HG03103 (cell line): Measurements from ENCODE around the gene PHACTR1.

Experiments used
- ATAC-seq: cut with Tn5 transposase; IDR thresholded peaks from one replicate; pipeline ENCODE4 v1.9.1; 2021; ENCODE audit warnings: low read depth; ENCODE audit not compliant: unreplicated experiment

PHACTR1 gene

DNA sequence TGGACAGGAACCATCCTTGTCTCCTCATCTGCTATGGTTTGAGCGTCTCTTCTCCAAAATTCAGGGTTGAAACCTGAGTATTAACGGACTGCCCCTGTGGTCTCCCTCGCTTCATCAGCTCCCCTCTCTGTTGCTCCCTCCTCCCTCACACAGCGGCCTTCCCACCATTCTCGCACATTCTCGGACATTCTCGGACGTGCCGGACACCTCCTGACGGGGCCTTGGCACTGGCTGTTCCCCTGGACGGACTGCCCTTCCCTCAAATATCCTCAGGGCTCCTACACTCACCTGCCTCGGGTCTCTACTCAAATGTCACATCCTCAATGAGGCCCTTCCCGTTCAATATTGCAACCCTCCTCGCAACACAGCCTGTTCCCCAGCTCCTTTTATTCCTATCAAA lies 496.0 kb downstream of the PHACTR1 start:
- no peak for ATAC-seq

DNA sequence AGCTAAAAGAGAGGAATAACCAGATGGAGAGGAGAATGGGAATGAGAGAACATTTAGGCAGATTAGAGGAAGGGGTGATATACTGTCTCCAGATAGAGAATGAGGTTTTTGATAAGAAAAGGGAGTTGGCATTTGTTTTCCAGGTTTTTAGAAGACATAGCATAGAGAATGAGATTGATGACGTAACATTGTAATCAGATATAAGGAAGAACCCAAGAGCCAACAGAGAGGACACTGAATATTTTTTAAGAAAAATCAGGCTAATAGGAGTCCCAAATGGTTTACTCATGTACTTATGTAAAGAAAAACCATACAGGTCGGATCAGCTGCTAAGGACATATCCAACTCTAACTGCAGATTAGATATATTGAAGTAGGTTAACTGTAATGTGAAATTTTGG lies 498.8 kb downstream of the PHACTR1 start:
- ATAC-seq, result no peak

DNA sequence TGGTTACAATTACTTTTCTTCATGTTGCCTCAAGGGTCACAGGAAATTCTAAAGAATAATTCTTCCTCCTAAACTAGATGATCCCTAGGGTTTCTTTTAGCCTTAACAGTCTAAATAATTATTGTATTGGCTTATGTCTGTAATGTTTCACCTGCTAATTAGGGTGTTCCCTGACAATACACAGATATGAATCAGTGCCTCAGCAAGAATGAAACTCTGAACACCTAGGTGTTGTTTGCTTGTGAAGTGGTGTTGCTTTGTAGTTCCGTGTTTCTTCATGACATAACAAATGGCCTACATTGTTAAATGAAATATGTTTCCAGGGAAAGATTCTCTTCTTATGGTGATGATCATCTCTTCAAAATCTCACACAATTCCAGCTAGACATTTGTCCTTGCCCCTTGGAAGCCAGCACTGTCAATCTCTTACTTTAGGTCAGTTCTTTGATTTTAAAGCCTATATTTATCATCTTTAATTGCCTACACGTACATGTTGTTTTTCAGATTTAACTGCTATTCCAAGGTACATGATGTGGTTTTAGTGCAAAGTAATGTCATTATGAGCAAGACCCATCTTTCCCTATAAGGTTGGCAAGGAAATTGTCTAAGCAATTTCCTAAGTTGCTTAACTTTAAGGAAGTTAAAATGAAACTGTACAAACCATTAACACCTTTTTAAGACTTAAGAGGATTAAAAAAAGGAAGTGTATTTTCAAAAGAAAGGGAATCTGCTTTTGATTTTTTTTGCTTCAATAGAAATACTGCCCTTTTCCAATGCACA lies 499.9 kb downstream of the PHACTR1 start:
- no peak for ATAC-seq

DNA sequence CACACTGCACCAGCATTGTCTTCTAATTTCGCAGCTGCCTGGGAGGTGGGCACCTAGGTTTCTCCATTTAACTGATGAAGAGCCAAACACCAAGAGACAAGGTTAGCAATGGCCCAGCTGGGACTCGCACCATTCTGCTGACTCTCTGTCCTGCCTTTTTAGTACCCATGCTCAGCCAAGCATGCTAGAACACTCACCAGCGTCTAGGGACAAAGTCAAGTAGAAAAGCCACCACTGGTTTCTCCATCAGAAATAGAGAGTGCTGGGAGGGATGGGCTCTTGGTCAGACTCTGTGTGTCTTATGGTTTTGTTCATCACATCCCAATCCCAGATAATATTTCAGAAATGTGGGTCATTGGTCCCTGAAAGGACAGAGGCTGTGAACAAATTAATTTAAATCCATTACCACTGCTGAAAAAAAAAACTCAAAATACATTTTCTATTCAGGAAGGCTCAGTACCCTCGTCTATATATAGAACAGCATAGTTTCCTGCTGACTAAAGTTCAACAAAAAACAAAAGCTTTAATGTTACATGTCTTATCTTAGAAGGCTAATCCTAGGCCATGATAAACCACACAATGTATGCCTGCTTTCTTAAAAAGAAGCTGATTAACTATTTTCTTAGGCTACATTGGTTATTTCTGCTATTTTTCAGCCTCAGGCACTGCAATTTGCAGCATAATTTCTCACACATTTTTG lies 500.8 kb downstream of the PHACTR1 start:
- ATAC-seq, result no peak

DNA sequence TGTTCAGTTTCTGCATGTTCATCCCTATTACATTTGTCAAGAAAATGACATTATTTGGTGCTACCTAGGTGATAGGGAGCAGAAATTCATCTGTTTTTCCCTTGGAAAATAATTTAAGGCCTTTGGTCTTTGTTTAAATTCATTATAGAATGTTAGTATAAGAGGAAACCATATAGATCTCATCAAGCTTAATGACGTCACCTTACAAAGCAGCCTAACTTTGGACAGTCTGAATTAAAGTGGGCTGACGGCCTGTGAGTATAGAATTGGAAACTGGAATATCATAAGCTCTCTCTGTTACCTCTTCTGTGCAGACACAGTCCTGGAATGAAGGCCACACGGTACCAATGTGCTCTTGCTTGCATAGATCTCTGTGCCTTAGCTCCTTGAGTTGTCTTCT lies 503.7 kb downstream of the PHACTR1 start:
- ATAC-seq, result no peak

DNA sequence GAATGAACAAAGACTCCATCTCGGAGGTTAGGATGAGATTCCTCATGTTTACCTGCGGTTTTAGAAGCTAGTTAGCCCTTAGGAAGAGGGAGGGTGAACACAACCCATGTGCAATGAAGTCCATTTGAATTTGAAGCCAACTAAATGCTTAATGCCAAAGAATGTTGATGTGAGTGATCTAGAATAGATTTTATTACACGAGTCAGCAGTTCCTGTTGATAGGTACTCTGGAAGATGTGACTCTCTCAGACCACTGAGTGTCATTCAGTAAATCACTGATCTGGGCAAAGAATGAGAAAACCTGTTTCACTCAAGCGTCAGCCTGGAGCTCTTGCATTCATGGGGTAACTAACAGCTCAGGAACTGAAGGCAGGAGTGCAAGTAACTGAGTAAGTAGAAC lies 505.5 kb downstream of the PHACTR1 start:
- ATAC-seq, result no peak

DNA sequence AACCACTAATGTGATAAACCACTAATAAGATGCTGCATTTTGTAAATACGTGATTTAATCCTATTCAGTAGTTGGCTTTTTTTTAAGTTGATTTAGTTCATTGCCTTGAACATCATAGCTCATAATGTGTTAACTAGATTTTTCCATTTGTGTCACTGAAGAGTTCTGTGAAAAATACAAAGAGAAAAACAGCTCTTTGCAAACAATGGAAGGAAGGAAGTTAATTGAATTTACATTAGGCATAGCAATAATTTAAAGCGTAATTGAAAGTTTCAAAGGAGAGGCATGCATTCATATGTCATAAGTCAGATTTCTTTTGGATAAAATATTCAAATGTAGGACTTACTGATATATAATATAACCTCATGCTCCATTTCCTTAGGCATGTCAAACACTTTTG lies 509.5 kb downstream of the PHACTR1 start:
- ATAC-seq, result no peak

DNA sequence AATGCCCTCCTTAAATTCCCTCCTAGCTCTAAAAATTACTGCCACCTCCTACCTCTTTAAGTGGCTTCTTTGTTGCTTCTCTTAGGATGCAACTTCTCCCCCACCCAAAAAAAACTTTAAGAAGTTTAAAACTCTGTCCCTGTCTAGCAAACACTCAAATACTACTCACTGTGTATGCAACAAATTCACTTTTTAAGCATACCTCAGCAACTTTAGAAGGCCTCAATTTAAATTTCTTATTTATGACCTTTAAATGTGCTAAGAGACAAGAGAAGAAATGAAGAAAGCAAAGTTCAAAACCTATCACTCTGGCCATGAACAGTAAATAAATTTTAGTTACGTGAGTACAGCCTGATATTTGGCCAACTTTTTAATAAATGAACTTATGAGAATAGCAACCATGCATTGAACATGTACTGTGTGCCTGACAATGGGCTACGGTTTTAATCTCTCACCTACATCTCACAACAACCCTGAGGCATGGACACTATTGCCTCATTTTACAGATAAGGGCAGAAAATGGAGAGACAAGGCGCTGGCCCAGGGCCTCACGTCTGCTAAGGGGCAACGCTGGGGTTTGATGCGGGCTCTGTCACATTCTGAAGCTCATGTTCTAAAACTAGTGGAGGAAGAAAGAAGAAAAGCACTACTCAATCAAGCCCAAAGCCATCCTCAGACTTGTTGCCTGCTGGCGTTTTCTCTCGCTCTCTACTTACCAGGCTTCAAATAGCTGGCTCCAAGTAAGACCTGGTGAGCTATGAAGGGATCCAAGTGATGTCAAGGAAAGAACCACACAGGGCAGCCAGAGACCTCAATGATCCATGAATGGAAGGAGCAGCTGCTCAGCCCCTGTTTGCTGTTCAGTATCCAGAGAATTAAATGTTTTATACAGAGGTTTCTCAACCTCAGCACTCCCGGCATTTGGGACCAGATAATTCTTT lies 512.0 kb downstream of the PHACTR1 start:
- no peak for ATAC-seq

DNA sequence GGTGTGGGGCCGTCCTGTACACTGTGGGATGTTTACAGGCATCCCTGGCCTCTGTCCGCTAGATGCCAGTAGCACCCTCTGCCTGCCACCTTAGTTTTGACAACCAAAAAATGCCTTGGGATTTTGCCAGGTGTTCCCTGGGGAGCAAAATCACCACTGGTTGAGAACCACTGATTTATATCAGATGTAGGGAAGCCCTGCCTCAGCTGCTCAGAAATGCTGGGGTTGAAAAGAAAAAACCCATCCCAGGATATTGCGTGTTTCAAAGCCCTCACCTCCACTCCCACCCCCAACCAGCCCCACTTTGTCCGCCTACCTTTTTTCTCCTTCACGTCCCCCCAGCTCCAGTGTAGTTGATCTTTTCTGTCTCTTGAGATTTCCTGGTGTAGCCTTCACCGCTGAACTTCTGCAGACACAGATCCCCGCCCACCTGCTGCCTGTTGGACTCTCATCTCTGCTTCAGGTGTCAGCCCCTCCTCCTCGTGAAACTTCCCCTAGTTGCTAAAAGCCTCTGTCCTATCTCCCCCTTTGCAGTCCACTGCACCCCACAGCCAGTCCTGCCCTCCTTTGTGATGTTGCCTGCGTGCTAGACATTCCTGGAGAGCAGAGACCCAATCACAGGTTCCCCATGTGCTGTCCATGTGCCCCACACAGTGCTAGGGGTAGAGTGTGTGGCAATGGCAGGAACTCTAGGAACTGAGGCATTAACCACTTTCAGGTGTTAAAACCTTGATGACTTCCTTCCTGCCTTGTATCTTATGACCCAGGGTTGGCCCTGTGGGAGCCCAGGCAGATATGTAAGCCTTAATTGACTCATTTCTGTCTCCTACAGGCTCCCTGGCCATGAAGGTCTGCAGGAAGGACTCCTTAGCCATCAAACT lies 512.9 kb downstream of the PHACTR1 start:
- peak; percentile 83 for ATAC-seq

DNA sequence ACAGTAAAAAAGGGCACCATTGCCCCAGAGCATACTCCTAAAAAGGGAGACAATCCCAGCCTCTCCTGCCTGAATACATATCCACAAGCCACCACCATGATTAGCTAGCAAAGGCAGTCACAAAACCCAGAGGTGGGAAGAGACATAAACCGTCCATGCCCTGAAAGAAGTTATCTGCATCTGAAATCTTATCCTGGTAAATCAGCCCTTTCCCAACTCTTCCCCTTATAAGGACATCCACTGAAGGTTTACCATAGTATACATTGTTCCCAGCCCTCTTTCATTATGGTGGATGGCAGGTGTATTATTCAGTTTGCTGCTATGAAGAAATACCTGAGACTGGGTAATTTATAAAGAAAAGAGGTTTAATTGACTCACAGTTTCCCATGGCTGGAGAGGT lies 516.5 kb downstream of the PHACTR1 start:
- no peak for ATAC-seq

DNA sequence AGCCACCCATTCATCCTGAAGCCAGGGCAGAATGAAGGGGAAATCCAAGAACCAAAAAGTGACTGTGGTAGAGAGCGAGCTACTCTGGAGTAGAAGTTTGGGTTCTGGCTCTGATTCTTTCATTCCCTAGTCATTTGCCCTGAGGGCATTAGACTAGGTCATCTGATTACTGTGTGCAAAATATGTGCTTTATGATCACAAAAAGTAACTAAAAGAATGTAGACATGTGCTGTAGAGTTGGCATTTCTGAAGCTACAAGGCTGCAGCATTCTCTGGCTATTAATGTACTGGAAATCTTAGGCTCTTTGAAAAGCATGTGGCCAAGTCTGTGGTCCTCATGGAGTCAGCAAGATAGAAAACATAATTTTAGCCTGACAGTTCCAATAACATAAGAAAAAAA lies 517.6 kb downstream of the PHACTR1 start:
- ATAC-seq, result no peak

DNA sequence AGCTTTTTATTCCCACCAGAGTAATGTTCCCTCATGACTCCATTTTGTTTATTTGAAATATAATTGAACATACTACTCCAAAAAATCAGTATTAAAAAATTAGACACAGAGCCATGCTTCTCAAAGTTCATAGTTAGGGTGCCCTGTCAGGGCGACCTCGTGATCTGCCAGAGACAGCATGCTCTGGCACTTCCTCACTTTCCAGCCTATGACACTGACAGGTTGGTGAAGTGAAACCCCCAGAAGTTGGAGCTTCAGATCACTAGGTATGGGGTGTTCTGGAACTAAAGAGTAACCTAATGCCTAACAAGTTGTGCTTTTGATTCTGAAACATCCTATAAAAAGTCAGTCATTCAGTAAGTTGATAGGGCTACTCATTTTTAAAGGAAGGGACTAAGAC lies 518.8 kb downstream of the PHACTR1 start:
- no peak for ATAC-seq

DNA sequence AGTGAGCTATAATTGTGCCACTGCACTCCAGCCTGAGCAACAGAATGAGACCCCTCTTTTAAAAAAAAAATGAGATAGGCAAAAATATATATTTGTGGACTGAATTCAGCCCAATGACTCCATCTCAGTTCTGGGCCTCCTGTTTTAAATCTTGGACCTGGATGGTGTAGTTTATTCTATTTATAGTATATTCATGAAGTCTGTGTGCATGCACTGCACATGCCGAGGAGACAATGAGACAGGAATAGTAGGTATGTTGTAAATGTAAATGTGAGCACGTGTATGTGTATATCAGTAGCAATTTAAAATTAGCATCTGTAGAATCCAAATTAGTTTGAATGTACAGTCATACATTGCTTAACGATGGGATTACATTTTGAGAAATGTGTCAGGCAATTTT lies 520.8 kb downstream of the PHACTR1 start:
- ATAC-seq, result no peak

DNA sequence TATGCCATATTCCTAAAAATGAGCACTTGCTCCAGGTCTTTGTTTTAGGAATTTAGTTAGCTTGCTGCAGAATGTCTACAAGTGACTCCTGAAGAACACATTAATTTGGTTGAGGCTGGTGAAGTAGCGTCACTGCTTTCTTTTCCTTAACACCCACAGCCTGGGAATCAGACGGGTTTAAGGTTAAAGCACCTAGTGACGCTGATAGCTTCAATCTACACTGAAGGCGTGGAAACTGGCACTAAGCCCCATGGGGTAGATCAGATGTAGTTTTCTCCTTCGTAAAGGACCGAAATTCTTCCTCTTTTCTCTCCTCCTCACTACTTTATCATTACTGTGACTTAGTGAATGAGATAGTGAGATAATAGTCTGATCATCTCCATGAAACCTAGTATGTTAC lies 521.5 kb downstream of the PHACTR1 start:
- no peak for ATAC-seq

DNA sequence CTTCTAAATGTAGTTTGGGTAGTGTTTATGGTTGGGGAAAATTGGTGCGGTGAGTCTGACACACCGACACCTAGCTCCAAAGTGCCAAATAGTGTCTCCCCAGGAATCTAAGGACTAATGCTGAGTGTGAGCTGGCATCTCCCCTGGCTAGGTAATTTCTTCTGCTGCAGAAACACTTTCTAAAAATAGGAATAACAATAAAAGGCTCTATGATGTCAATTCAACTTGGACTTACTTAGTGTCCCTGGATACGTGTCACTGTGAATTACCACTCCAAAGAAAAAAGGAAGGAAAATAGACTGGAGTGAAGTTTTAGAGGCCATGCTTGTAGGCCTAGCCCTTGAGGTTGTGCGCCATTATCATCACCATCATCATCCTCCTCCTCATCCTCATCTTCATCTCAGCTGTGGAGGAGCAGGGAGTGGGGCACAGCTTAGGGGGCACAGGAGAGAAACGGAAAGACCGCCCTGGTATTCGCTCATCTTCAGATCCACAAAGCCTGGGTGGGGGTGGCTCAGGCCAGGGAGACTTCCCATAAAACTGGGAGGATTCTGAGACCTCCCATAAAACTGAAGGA lies 522.2 kb downstream of the PHACTR1 start:
- no peak for ATAC-seq

DNA sequence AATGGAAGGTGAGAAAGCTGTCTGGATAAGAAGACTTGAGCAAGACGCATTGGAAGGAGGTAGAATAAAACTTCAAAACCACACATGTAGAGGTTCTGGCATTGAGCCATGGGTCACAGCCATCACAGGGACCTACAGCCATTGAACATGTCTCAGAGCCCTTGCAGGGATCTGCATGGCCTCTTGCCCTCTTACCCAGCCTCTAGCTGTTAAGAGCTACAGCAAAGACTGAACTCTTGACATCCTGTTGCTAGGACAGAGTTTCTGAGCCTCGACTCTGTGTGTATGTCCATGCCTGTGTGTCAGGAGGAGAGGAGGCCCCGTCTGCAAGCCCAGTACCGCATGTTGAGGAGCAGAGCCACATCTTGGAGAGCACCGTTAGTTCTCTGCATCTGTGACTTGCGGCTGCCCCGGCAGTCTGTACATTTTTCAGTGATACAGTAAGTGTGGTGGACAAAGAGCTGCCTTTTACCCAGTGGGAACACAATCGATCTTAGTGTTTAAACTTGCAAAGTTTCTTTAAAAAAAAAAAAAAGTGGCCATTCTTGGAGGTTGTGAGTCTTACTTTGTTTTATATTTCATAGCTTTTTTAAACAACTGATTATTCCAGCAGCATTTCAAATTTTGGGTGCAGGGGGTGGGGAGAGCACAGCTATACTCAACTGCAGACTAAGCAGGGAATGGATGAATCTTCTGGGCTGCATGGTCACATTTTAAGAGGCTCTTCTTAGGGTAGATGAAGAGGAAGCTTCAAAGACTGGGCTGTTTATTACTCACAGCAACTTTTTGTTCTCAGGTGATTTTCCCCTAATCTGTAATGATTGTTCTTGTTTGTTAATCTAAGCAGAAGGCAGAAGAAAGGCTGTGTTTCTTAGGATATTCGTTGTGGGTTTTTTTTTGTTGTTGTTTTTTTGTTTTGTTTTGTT lies 523.2 kb downstream of the PHACTR1 start:
- ATAC-seq, result no peak

DNA sequence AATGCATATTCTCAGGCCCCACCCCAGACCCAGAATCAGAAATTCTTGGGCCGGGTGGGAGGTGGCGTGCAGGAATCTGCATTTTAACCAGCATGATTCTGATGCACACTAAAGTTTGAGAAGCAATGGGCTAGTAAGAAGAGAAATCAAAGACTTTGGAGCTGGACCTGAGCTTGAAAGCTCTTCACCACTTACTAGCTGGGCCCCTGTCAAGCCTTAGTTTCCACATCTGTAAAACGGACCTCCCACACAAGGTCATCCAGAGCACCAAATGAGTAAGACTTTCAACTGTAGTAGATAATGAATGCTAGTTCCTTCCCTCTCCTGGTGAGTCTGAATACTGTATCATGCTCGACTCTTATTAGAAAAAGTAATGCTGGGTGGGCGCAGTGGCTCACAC lies 524.8 kb downstream of the PHACTR1 start:
- no peak for ATAC-seq

DNA sequence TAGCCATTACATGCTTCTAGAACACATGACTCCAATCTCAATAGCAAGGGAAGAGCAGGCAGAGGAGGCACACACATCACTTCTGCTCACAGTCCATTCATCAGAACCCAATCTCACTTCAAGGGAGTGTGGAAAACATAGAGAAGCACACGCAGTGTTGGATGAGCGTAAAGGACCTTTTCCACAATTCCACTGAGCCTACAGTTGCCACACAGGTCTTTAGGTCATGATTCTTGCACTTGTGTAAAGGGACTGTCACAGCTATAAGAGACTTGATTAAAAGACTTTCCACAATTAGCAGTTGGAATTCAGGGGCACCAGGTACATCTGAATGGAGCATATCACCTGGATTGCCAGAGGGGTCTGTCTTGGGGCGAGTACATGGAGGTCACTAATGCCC lies 525.6 kb downstream of the PHACTR1 start:
- ATAC-seq, result no peak

DNA sequence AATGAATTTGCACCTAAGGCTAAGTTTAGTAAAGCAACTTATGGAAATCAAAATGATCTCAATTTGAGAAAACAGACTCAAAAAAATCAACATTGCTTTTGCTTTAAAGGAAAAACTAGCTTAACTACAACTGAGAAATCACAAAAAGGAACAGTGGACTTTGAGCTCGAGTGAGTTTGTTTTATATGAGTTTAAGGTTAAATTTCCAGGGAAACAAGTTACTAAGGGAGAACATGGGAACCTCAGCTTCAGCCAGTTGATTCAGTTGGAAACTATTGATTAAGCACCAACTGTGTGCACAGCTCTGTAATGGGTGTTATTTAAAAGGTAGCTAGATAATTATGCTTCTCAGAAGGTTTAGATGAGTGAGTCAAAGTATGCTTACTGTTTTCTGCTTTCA lies 526.0 kb downstream of the PHACTR1 start:
- ATAC-seq, result no peak
